WTC11 (cell line): ENCODE measurements around the gene CLEC14A. TPM values are rescaled to one million over a fixed set of nuclear protein-coding genes. Genes with fewer than 3 reads are reported as not detected.
A peak's percentile ranks its signal among the peaks of the same experiment; 100 is the strongest.

Experiments
- ATAC-seq: fragments of 200-7000 bp; cut with Tn5 transposase; 2 replicates; pipeline ENCODE4 v1.10.0; 2021; ENCODE audit warnings: mild to moderate bottlenecking, moderate library complexity
- CTCF ChIA-PET: fragments of 300-600 bp; sonication (Branson Sonifier 250); formaldehyde crosslinking; loops from one replicate; lab custom pipeline; 2021; ENCODE audit warnings: antibody characterized with exemption; lab: Charles Lee
- POLR2A ChIA-PET: fragments of 350-600 bp; sonication (Branson Sonifier 250); formaldehyde crosslinking; loops from one replicate; lab custom pipeline; 2021; ENCODE audit warnings: antibody characterized with exemption; lab: Charles Lee
- DNase-seq: peaks from one replicate; pipeline ENCODE4 v3.0.0; 2021; ENCODE audit warnings: low spot score
- H3K27ac Mint-ChIP-seq: 2 replicates; pipeline ENCODE4 v1.8.0; 2021; ENCODE audit warnings: mixed read lengths
- H3K27me3 Mint-ChIP-seq: 2 replicates; pipeline ENCODE4 v1.8.0; 2021; ENCODE audit warnings: low read depth, mild to moderate bottlenecking, moderate library complexity, mixed read lengths
- H3K36me3 Mint-ChIP-seq: 2 replicates; pipeline ENCODE4 v1.8.0; 2021; ENCODE audit warnings: mixed read lengths
- H3K4me1 Mint-ChIP-seq: 2 replicates; pipeline ENCODE4 v1.8.0; 2022; ENCODE audit warnings: mixed read lengths
- H3K4me3 Mint-ChIP-seq: 2 replicates; pipeline ENCODE4 v1.8.0; 2021; ENCODE audit warnings: mild to moderate bottlenecking, moderate library complexity, mixed read lengths
- H3K9me3 Mint-ChIP-seq: 2 replicates; pipeline ENCODE4 v1.8.0; 2021; ENCODE audit warnings: mixed read lengths
- EMX1 ChIP-seq: fragments of 250-450 bp; sonication (Bioruptor Pico); IDR thresholded peaks from 2 replicates; pipeline ENCODE4 v1.8.0; 2021; ENCODE audit warnings: mild to moderate bottlenecking
- ESRRA ChIP-seq: sonication (generic); formaldehyde crosslinking; IDR thresholded peaks from 2 replicates; pipeline ENCODE4 v1.8.1; 2022; ENCODE audit warnings: mild to moderate bottlenecking, missing genetic modification reagents, borderline replicate concordance
- ETV6 ChIP-seq: sonication (generic); formaldehyde crosslinking; IDR thresholded peaks from 2 replicates; pipeline ENCODE4 v1.8.1; 2022; ENCODE audit warnings: mild to moderate bottlenecking, missing genetic modification reagents
- FOXJ3 ChIP-seq: sonication (generic); formaldehyde crosslinking; IDR thresholded peaks from 2 replicates; pipeline ENCODE4 v1.9.0; 2021; ENCODE audit warnings: missing genetic modification reagents, mild to moderate bottlenecking, borderline replicate concordance
- FOXK1 ChIP-seq: sonication (generic); formaldehyde crosslinking; IDR thresholded peaks from 2 replicates; pipeline ENCODE4 v1.8.0; 2022; ENCODE audit warnings: mild to moderate bottlenecking, moderate library complexity, missing genetic modification reagents
- FOXP1 ChIP-seq: sonication (generic); formaldehyde crosslinking; IDR thresholded peaks from 2 replicates; pipeline ENCODE4 v1.8.0; 2022; ENCODE audit warnings: missing genetic modification reagents, mild to moderate bottlenecking, moderate library complexity, borderline replicate concordance
- KAT7 ChIP-seq: sonication (generic); formaldehyde crosslinking; IDR thresholded peaks from 2 replicates; pipeline ENCODE4 v1.8.1; 2023; ENCODE audit warnings: missing genetic modification reagents, mild to moderate bottlenecking, borderline replicate concordance
- PRRX2 ChIP-seq: fragments of 250-450 bp; sonication (Bioruptor Pico); IDR thresholded peaks from 2 replicates; pipeline ENCODE4 v1.8.0; 2021; ENCODE audit warnings: mild to moderate bottlenecking
- RELA ChIP-seq: sonication (generic); formaldehyde crosslinking; IDR thresholded peaks from 2 replicates; pipeline ENCODE4 v1.8.1; 2022; ENCODE audit warnings: missing genetic modification reagents, mild to moderate bottlenecking, borderline replicate concordance
- SOX15 ChIP-seq: fragments of 250-450 bp; sonication (Bioruptor Pico); IDR thresholded peaks from 2 replicates; pipeline ENCODE4 v1.9.0; 2021; ENCODE audit warnings: mild to moderate bottlenecking
- ZNF121 ChIP-seq: sonication (generic); formaldehyde crosslinking; IDR thresholded peaks from 2 replicates; pipeline ENCODE4 v1.8.0; 2023; ENCODE audit warnings: missing genetic modification reagents
- ZNF416 ChIP-seq: fragments of 250-450 bp; sonication (Bioruptor Pico); IDR thresholded peaks from 2 replicates; pipeline ENCODE4 v1.9.0; 2021; ENCODE audit warnings: mild to moderate bottlenecking, inconsistent platforms
- ZNF423 ChIP-seq: fragments of 250-450 bp; sonication (Bioruptor Pico); IDR thresholded peaks from 2 replicates; pipeline ENCODE4 v2.1.2; 2022; ENCODE audit warnings: mild to moderate bottlenecking, moderate library complexity
- ZNF671 ChIP-seq: fragments of 250-450 bp; sonication (Bioruptor Pico); IDR thresholded peaks from 2 replicates; pipeline ENCODE4 v1.8.0; 2021; ENCODE audit warnings: mild to moderate bottlenecking
- total RNA-seq: library from RNA; stranded (reverse); gene quantifications from 3 replicates; pipeline ENCODE4 v1.2.3, GENCODE V29; 2021
- TF ChIP-seq, protein P1 (sequence below): sonication (generic); formaldehyde crosslinking; IDR thresholded peaks from 2 replicates; pipeline ENCODE4 v1.8.0; 2022; ENCODE audit warnings: mild to moderate bottlenecking, missing genetic modification reagents
- TF ChIP-seq, protein P2 (sequence below): sonication (generic); formaldehyde crosslinking; IDR thresholded peaks from 2 replicates; pipeline ENCODE4 v1.8.1; 2023; ENCODE audit warnings: mild to moderate bottlenecking, missing genetic modification reagents
- TF ChIP-seq, protein P3 (sequence below): sonication (generic); formaldehyde crosslinking; IDR thresholded peaks from 2 replicates; pipeline ENCODE4 v1.8.0; 2022; ENCODE audit warnings: missing genetic modification reagents
- TF ChIP-seq, protein P4 (sequence below): sonication (generic); formaldehyde crosslinking; IDR thresholded peaks from 2 replicates; pipeline ENCODE4 v1.8.1; 2023; ENCODE audit warnings: mild to moderate bottlenecking, missing genetic modification reagents, borderline replicate concordance

The CLEC14A gene
- total RNA-seq, 1 experiment from 2014 or later, result 0.15 TPM

DNA sequence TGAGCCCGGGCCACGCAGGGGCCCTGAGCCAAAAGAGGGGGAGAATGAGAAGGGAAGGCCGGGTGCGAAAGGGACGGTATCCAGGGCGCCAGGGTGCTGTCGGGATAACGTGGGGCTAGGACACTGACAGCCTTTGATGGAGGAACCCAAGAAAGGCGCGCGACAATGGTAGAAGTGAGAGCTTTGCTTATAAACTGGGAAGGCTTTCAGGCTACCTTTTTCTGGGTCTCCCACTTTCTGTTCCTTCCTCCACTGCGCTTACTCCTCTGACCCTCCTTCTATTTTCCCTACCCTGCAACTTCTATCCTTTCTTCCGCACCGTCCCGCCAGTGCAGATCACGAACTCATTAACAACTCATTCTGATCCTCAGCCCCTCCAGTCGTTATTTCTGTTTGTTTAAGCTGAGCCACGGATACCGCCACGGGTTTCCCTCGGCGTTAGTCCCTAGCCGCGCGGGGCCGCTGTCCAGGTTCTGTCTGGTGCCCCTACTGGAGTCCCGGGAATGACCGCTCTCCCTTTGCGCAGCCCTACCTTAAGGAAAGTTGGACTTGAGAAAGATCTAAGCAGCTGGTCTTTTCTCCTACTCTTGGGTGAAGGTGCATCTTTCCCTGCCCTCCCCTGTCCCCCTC, 45.2 kb downstream of the CLEC14A start:
- peaks cover 2% of the 10 kb centered on the region; the same call in 1 of the 2 replicates for H3K36me3 Mint-ChIP-seq
- ChIA-PET POLR2A (no interaction called here), CTCF (interaction anchor here (1.5 kb wide), 1 partner anchor 44 kb away, joined by 5 read pairs; no protein-coding TSS in a partner anchor)
- H3K9me3 Mint-ChIP-seq, result peaks cover 7% of the 10 kb centered on the region
- peaks cover 98% of the 10 kb centered on the region for H3K27me3 Mint-ChIP-seq
- H3K4me1 Mint-ChIP-seq, result peaks cover 48% of the 10 kb centered on the region
- DNase-seq (peak; percentile 46), ATAC-seq (peak; percentile 9)
- H3K4me3 Mint-ChIP-seq, result peak overlapping the region; percentile 76
- no peak overlapping the region for H3K27ac Mint-ChIP-seq
- TF ChIP-seq KAT7 (CRISPR knock-in tag), result no peak

DNA sequence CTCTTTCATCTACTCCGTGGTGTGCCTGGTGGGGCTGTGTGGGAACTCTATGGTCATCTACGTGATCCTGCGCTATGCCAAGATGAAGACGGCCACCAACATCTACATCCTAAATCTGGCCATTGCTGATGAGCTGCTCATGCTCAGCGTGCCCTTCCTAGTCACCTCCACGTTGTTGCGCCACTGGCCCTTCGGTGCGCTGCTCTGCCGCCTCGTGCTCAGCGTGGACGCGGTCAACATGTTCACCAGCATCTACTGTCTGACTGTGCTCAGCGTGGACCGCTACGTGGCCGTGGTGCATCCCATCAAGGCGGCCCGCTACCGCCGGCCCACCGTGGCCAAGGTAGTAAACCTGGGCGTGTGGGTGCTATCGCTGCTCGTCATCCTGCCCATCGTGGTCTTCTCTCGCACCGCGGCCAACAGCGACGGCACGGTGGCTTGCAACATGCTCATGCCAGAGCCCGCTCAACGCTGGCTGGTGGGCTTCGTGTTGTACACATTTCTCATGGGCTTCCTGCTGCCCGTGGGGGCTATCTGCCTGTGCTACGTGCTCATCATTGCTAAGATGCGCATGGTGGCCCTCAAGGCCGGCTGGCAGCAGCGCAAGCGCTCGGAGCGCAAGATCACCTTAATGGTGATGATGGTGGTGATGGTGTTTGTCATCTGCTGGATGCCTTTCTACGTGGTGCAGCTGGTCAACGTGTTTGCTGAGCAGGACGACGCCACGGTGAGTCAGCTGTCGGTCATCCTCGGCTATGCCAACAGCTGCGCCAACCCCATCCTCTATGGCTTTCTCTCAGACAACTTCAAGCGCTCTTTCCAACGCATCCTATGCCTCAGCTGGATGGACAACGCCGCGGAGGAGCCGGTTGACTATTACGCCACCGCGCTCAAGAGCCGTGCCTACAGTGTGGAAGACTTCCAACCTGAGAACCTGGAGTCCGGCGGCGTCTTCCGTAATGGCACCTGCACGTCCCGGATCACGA, 46.0 kb downstream of the CLEC14A start:
- CTCF ChIA-PET, result interaction anchor here (1.1 to 1.5 kb wide), 2 partner anchors 9 to 45 kb away, joined by 3 to 5 read pairs; no protein-coding TSS in a partner anchor
- peaks cover 97% of the 10 kb centered on the region for H3K27me3 Mint-ChIP-seq
- POLR2A ChIA-PET, result no interaction called here
- DNase-seq, result no peak
- TF ChIP-seq ZNF671 (CRISPR knock-in tag), result peak; percentile 13; the same call in 1 of the 2 replicates
- TF ChIP-seq RELA, result 0 out of 2 replicates have a peak, but pooled peaks have one; percentile 62
- TF ChIP-seq FOXP1, result 0 out of 2 replicates have a peak, but pooled peaks have one; percentile 27
- TF ChIP-seq, protein P1, sequence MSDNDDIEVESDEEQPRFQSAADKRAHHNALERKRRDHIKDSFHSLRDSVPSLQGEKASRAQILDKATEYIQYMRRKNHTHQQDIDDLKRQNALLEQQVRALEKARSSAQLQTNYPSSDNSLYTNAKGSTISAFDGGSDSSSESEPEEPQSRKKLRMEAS (CRISPR knock-in tag), result peak; percentile 31; the same call in 1 of the 2 replicates
- no peak for TF ChIP-seq ZNF121 (CRISPR knock-in tag)
- TF ChIP-seq KAT7 (CRISPR knock-in tag), result no peak
- TF ChIP-seq, protein P2, sequence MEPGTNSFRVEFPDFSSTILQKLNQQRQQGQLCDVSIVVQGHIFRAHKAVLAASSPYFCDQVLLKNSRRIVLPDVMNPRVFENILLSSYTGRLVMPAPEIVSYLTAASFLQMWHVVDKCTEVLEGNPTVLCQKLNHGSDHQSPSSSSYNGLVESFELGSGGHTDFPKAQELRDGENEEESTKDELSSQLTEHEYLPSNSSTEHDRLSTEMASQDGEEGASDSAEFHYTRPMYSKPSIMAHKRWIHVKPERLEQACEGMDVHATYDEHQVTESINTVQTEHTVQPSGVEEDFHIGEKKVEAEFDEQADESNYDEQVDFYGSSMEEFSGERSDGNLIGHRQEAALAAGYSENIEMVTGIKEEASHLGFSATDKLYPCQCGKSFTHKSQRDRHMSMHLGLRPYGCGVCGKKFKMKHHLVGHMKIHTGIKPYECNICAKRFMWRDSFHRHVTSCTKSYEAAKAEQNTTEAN (CRISPR knock-in tag), result no peak
- no peak for TF ChIP-seq FOXK1 (CRISPR knock-in tag)
- ATAC-seq, result no peak
- H3K36me3 Mint-ChIP-seq, result peaks cover 2% of the 10 kb centered on the region; the same call in 1 of the 2 replicates
- peaks cover 52% of the 10 kb centered on the region for H3K4me1 Mint-ChIP-seq
- H3K4me3 Mint-ChIP-seq, result peak overlapping the region; percentile 76
- peaks cover 7% of the 10 kb centered on the region for H3K9me3 Mint-ChIP-seq
- no peak overlapping the region for H3K27ac Mint-ChIP-seq

DNA sequence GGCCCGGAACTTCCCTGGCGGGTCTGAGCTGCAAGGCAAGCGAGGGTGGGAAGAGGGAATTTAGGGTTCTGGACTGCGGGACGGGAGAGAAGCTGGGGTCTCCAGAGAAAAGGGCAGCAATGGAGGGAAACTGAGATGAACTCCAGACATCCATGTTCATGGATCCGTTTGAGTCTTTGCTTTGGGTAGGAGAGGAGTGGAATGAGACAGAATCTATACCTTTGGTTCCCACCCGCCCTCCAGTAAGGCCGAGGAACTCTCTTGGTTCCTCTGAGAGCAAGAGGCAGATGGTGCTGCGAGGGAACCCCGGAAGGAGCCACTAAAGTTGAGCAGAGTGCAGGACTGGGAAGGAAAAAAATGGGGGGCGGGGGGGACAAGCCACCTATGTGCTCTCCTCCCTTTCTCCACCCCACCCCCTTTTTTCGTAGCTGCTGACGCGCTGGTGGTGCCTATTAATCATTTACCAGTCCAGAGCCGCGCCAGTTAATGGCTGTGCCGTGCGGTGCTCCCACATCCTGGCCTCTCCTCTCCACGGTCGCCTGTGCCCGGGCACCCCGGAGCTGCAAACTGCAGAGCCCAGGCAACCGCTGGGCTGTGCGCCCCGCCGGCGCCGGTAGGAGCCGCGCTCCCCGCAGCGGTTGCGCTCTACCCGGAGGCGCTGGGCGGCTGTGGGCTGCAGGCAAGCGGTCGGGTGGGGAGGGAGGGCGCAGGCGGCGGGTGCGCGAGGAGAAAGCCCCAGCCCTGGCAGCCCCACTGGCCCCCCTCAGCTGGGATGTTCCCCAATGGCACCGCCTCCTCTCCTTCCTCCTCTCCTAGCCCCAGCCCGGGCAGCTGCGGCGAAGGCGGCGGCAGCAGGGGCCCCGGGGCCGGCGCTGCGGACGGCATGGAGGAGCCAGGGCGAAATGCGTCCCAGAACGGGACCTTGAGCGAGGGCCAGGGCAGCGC, 47.0 kb downstream of the CLEC14A start:
- H3K36me3 Mint-ChIP-seq, result peaks cover 2% of the 10 kb centered on the region; the same call in 1 of the 2 replicates
- peak; percentile 56 for DNase-seq
- ChIA-PET POLR2A (interaction anchor here (0.9 to 1.8 kb wide), 5 partner anchors 10 to 1037 kb away, joined by 3 to 7 read pairs (median 3); partner anchors contain the start of gene SLC25A21), CTCF (interaction anchor here (1.1 to 1.7 kb wide), 5 partner anchors 10 to 306 kb away, joined by 3 to 8 read pairs (median 4); partner anchors contain the start of gene CLEC14A)
- H3K27ac Mint-ChIP-seq, result no peak overlapping the region
- H3K4me3 Mint-ChIP-seq, result peak overlapping the region; percentile 76
- peak; percentile 12 for ATAC-seq
- peaks cover 49% of the 10 kb centered on the region for H3K4me1 Mint-ChIP-seq
- H3K9me3 Mint-ChIP-seq, result peaks cover 7% of the 10 kb centered on the region
- peaks cover 97% of the 10 kb centered on the region for H3K27me3 Mint-ChIP-seq
- peak; percentile 83 for TF ChIP-seq ZNF423 (CRISPR knock-in tag)
- TF ChIP-seq SOX15 (CRISPR knock-in tag), result no peak
- TF ChIP-seq ZNF416 (CRISPR knock-in tag), result 0 out of 2 replicates have a peak, but pooled peaks have one; percentile 12
- TF ChIP-seq ZNF671 (CRISPR knock-in tag), result peak; percentile 83
- TF ChIP-seq, protein P3, sequence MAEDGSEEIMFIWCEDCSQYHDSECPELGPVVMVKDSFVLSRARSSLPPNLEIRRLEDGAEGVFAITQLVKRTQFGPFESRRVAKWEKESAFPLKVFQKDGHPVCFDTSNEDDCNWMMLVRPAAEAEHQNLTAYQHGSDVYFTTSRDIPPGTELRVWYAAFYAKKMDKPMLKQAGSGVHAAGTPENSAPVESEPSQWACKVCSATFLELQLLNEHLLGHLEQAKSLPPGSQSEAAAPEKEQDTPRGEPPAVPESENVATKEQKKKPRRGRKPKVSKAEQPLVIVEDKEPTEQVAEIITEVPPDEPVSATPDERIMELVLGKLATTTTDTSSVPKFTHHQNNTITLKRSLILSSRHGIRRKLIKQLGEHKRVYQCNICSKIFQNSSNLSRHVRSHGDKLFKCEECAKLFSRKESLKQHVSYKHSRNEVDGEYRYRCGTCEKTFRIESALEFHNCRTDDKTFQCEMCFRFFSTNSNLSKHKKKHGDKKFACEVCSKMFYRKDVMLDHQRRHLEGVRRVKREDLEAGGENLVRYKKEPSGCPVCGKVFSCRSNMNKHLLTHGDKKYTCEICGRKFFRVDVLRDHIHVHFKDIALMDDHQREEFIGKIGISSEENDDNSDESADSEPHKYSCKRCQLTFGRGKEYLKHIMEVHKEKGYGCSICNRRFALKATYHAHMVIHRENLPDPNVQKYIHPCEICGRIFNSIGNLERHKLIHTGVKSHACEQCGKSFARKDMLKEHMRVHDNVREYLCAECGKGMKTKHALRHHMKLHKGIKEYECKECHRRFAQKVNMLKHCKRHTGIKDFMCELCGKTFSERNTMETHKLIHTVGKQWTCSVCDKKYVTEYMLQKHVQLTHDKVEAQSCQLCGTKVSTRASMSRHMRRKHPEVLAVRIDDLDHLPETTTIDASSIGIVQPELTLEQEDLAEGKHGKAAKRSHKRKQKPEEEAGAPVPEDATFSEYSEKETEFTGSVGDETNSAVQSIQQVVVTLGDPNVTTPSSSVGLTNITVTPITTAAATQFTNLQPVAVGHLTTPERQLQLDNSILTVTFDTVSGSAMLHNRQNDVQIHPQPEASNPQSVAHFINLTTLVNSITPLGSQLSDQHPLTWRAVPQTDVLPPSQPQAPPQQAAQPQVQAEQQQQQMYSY, result peak; percentile 54
- TF ChIP-seq ESRRA (CRISPR knock-in tag), result no peak
- no peak for TF ChIP-seq EMX1
- TF ChIP-seq FOXJ3 (CRISPR knock-in tag), result no peak
- TF ChIP-seq, protein P4, sequence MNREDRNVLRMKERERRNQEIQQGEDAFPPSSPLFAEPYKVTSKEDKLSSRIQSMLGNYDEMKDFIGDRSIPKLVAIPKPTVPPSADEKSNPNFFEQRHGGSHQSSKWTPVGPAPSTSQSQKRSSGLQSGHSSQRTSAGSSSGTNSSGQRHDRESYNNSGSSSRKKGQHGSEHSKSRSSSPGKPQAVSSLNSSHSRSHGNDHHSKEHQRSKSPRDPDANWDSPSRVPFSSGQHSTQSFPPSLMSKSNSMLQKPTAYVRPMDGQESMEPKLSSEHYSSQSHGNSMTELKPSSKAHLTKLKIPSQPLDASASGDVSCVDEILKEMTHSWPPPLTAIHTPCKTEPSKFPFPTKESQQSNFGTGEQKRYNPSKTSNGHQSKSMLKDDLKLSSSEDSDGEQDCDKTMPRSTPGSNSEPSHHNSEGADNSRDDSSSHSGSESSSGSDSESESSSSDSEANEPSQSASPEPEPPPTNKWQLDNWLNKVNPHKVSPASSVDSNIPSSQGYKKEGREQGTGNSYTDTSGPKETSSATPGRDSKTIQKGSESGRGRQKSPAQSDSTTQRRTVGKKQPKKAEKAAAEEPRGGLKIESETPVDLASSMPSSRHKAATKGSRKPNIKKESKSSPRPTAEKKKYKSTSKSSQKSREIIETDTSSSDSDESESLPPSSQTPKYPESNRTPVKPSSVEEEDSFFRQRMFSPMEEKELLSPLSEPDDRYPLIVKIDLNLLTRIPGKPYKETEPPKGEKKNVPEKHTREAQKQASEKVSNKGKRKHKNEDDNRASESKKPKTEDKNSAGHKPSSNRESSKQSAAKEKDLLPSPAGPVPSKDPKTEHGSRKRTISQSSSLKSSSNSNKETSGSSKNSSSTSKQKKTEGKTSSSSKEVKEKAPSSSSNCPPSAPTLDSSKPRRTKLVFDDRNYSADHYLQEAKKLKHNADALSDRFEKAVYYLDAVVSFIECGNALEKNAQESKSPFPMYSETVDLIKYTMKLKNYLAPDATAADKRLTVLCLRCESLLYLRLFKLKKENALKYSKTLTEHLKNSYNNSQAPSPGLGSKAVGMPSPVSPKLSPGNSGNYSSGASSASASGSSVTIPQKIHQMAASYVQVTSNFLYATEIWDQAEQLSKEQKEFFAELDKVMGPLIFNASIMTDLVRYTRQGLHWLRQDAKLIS, result no peak
- no peak for TF ChIP-seq ETV6 (CRISPR knock-in tag)
- no peak for TF ChIP-seq PRRX2 (CRISPR knock-in tag)
